Measurements from ENCODE around the gene AIP.

Gene AIP

GRCh38 chr11:67508486-67509121 lies 25.8 kb downstream of the AIP start (continued):
- TF ChIP-seq ZNF518A (tag by site-specific recombination; conservative IDR thresholded peaks at IDR 0.05; ENCODE audit: low read depth) (no peak), GLIS2 (tag by site-specific recombination; IDR thresholded peaks at IDR 0.05) (peak; percentile 81), ZBTB7A (tag by site-specific recombination; IDR thresholded peaks at IDR 0.05; ENCODE audit: low read depth) (no peak), ZNF335 (tag by site-specific recombination; conservative IDR thresholded peaks at IDR 0.05) (peak; percentile 98), YY1 (tag by site-specific recombination; IDR thresholded peaks at IDR 0.05) (peak; percentile 52; the same call in 1 of the 2 replicates), KLF9 (tag by site-specific recombination; IDR thresholded peaks at IDR 0.05; ENCODE audit: low read depth) (peak; percentile 6; the same call in 1 of the 2 replicates), ZEB2 (tag by site-specific recombination; IDR thresholded peaks at IDR 0.05) (peak; percentile 96), KLF8 (tag by site-specific recombination; IDR thresholded peaks at IDR 0.05) (no peak; the same call in 1 of the 2 replicates), ZNF629 (tag by site-specific recombination; IDR thresholded peaks at IDR 0.05) (peak; percentile 98), ZBTB11 (tag by site-specific recombination; conservative IDR thresholded peaks at IDR 0.05; ENCODE audit: low read depth) (0 out of 2 replicates have a peak, but pooled peaks have one; percentile 5), ZNF521 (tag by site-specific recombination; IDR thresholded peaks at IDR 0.05) (no peak), ZNF830 (tag by site-specific recombination; IDR thresholded peaks at IDR 0.05; ENCODE audit: low read depth) (no peak), ZNF324 (tag by site-specific recombination; IDR thresholded peaks at IDR 0.05) (no peak), ZBTB21 (tag by site-specific recombination; IDR thresholded peaks at IDR 0.05) (peak; percentile 96), ZNF76 (tag by site-specific recombination; IDR thresholded peaks at IDR 0.05; ENCODE audit: borderline replicate concordance, low read depth) (peak; percentile 56; the same call in 1 of the 2 replicates), ZXDB (tag by site-specific recombination; IDR thresholded peaks at IDR 0.05) (peak; percentile 55), KLF7 (tag by site-specific recombination; IDR thresholded peaks at IDR 0.05; ENCODE audit: borderline replicate concordance) (0 out of 2 replicates have a peak, but pooled peaks have one; percentile 23), ZNF561 (tag by site-specific recombination; IDR thresholded peaks at IDR 0.05; ENCODE audit: borderline replicate concordance) (no peak), ZNF529 (tag by site-specific recombination; IDR thresholded peaks at IDR 0.05; ENCODE audit: insufficient replicate concordance) (no peak), ZNF664 (tag by site-specific recombination; IDR thresholded peaks at IDR 0.05) (0 out of 2 replicates have a peak, but pooled peaks have one; percentile 13), ZBTB48 (tag by site-specific recombination; IDR thresholded peaks at IDR 0.05) (peak; percentile 72; the same call in 1 of the 2 replicates), ATF2 (tag by site-specific recombination; IDR thresholded peaks at IDR 0.05; ENCODE audit: low read depth) (peak; percentile 28; the same call in 1 of the 2 replicates), ZNF2 (tag by site-specific recombination; IDR thresholded peaks at IDR 0.05) (0 out of 2 replicates have a peak, but pooled peaks have one; percentile 16), YY2 (tag by site-specific recombination; IDR thresholded peaks at IDR 0.05) (peak; percentile 65; the same call in 1 of the 2 replicates), ZNF704 (tag by site-specific recombination; IDR thresholded peaks at IDR 0.05) (peak; percentile 78; the same call in 1 of the 2 replicates), ZNF645 (tag by site-specific recombination; IDR thresholded peaks at IDR 0.05) (no peak), ZNF37A (tag by site-specific recombination; IDR thresholded peaks at IDR 0.05) (no peak), ZNF394 (tag by site-specific recombination; IDR thresholded peaks at IDR 0.05; ENCODE audit: borderline replicate concordance) (peak; percentile 15; the same call in 1 of the 2 replicates)

All from HEK293 (cell line).